Dermis blood vessel endothelial cell (primary cell): ENCODE results near the gene PPP2R2B. TPM values are rescaled to one million over a fixed set of nuclear protein-coding genes. Genes with fewer than 3 reads are reported as not detected.

Experiments
- DNase-seq: peaks from one replicate; pipeline ENCODE4 v3.0.0; 2010
- total RNA-seq: library from RNA; depleted of rRNA; stranded (reverse); fragments of >200 nt; gene quantifications from 2 replicates; pipeline ENCODE4 v1.2.3, GENCODE V29; 2014

Gene PPP2R2B
- total RNA-seq, 1 donor from 2014 or later = not detected

- DNase-seq = no peak
Measured at GRCh38 chr5:146884066-146884626, 5.6 kb upstream of the PPP2R2B start.

GRCh38 chr5:146883511-146883910 is 5.0 kb upstream of the PPP2R2B start:
- no peak for DNase-seq

DNA sequence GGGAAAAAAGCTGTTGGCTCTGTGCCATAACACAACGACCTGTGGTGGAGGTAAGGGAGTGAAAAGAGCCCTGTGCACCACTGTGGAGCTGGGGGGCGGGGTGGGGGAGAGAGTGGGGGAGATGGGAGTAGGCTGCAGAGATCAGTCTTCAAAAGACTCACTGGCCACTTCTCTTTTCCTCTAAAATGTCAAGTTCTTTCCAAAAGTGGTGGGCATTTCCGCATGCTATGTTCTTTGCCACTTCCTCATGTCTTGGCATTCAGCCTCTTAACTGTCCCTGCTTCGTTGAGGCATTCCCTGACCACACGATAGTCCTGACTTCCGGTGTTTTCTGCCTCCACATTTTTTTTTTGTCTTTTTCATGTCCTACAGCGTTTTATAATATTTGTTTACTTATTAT is 2.4 kb upstream of the PPP2R2B start:
- no peak for DNase-seq

DNA sequence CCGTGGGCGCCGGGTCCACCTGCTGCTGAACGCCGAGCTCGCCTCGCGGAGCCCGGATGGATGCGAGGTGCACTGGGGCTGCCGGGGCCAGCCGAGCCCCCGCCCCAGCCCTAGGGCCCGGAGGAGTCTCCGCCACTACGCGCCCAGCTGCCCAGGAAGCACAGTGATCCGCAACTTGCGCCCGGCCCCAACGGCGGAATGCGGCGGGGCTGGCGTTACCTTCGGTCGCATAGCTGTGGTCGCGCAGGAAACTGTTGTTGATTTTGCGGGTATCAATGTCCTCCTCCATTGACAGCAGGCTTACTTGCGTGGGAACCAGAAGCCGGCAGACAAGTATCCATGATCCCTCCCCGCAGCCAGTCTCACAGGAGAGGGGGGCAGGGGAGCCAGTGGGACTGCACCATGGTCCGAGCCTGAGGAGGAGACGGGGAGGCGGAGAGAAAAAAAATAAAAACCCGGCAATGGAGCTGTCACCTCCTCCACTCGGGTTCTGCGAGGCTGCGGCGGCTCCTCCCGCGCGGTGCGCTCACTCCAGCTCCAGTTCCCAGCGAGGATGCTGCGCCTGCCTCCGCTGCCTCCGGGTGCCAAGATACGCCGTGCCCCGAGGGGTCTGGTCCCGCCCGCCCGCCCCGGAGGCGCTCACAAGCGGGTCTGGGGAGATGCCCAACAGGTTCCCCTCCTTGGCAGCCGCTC is 628 bp downstream of the PPP2R2B start:
- DNase-seq = no peak

GRCh38 chr5:146877178-146877681 is 1.3 kb downstream of the PPP2R2B start:
- DNase-seq = no peak

GRCh38 chr5:146873186-146873917 is 5.2 kb downstream of the PPP2R2B start:
- DNase-seq = no peak

DNA sequence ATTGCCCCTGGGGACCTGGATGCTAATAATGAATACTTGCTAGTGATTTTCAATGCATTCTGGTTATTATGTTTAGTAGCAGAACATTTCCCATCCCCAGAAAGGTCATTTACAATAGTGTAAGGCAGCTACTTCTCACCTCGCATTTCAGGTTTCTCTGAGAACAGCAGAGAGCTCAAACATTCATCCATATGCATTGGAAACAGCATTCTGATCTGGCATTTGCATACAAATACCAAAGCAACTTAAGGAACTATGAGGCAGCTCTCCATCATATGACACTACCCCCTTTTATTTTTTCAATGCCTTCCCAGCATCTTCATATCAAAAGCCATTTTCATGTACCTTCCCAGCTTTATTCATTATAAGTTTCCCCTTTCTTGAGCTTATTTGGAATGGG is 6.4 kb downstream of the PPP2R2B start:
- DNase-seq = no peak

- DNase-seq = no peak
Measured at GRCh38 chr5:146867996-146868708, 10.4 kb downstream of the PPP2R2B start.

GRCh38 chr5:146866263-146866662 is 12.3 kb downstream of the PPP2R2B start:
- DNase-seq = no peak

GRCh38 chr5:146862641-146863040 is 15.9 kb downstream of the PPP2R2B start:
- no peak for DNase-seq

DNA sequence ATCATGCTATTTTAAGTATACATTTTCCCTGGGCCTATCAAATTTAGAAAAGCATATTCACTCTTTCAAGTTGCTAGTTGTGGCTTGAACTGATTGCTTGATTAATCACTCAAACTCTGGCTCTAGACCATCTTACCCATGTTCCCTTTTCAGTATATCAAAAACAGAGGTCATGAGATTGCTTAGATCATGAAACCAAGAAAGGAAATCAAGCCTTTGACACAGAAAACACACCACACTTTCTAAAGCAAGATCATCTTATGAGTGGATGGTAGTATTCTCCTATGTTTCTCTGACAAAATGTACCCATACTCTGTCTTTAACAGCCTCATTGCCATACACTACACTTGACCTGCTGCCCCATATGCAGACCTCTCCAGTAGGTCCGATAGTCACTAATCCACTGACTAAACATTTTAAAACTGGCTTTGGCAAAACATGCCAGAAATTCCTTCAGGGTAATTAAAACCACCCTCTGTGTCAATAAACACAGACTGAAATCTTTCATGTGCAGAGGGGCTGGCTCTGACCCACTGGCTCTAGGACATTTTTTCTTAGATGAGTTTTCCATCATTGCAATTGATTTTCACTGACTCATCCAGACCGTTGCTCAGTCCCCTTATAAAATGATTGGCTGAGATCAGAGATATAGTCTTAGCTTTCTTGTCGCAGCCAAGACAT is 18.2 kb downstream of the PPP2R2B start:
- DNase-seq = no peak

GRCh38 chr5:146852089-146852488 is 26.5 kb downstream of the PPP2R2B start:
- DNase-seq = no peak

DNA sequence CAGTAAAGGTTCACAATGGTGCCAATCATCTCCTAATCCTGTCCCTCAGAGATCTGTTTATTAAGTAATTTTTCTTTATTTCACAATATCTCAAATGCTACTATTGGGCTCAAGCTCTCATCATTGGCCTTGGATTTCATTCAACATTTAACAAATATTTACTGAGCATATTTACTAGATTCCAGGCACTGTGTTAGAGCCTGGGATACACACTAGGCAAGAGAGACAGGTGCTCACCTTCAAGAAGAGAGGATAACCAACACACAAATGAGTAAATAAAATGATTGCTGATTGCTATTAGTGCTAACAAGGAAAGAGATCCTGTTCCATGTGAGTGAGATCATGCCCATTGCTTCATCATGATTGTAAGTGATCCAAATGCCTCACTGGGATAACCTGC is 27.4 kb downstream of the PPP2R2B start:
- DNase-seq = no peak

DNA sequence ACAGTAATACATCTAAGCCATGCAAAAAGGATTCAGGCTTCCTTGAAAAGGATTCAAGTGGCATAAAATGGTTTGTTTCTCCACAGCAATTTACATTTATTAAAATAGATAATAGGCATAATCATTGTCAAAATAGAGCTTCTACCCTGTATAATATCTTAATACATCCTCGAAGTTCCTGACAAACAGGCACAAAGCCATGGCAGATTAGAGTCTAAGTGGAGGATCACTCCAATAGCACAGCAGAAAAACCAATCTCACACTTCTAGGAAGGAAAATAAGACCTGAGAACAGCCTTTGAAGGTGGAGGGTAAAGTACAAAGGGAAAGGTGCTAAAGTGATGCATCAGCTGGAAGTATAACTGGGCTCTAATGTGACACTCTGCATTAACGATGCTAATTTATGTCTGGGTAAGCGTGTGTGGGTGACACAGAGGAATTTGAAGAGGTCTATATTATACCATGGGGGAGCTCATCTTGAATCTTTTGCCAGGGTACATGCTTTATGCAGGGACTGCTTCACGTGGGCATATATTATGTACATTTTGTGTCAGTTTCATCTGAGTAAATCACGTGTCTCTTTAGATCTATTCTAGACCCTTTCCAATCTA is 28.8 kb downstream of the PPP2R2B start:
- no peak for DNase-seq

GRCh38 chr5:146848133-146848532 is 30.4 kb downstream of the PPP2R2B start:
- DNase-seq = no peak

GRCh38 chr5:146840016-146840415 is 38.5 kb downstream of the PPP2R2B start:
- DNase-seq = no peak

DNA sequence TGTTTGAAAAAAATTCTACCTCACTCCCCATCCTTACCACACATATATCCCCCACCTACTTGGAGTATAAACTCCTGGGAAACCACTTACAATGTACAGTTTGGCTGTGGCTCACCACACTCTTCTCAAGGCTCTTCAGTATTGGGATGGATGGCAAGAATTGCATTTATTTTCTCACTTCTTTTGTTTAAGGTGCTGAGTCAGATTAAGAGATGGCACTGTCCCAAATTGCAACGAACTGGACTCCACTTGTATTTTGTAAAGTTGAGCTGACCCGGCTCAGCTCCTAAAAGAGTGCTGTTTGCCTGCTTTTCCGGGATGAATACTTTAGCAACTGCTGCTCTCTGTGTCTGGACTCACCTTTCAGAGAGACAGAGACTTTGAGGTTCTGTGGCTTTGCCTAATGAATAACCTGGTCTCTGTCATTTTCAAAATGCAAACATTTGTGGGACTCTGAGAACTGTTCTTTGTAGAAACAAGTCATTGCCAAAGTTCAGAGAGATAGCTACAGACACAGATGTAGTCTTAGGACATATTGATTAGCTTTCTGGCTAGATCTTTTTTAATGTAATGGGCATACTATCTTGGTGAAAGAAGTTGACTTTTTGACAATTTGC is 42.2 kb downstream of the PPP2R2B start:
- DNase-seq = no peak

DNA sequence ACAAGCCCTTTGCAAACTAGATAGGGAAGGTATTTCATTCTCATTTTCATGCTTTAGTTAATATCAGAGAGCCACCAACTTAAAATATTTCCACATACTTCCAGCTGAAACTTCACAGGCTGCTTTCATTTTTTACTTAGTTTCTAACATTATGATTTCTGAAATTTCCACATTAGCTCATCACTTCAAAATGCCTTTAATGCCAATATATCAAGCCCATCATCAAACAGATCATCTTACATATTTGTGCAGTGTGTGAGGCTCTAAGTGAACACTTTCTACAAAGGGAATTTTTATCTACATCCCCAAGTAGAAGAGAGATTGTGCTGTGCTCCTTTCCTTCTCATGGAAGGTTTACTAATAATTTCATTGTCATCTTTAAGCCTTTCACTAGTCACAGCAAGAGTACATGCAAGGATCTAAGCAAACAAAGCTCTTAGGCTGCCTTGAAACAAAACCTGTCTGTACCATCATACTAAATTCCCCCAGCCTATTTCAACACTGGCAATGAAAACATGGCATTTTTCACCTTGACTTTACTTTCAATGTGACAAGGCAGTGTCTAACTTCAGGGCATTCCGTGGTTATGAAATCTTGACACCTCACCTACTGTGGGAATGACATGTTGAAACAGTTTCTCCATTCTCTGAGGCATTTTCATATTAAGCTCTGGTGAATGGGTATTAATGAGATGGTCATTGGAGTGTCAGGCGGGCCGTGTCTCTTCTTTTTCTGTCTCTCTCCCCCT is 45.4 kb downstream of the PPP2R2B start:
- no peak for DNase-seq

DNA sequence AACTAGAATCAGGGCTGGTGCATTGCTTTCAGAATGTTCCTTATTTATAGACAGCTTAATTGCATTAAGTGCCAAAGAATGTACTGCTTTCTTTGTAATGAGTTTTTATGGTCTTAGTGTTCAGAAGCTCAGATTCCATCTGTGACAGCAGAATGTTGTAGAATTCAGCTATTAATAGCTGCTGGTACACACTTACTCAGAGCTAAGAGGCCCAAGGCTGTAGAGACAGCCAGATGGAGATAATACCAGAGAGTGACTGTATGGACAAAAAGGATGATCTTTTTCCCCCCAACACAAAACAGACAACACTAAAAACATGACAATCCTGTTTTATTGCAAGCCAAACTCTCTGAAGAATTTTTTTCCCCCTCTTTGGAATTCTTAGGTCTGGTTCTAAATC is 50.2 kb downstream of the PPP2R2B start:
- DNase-seq = no peak

- DNase-seq = no peak
Measured at GRCh38 chr5:146827901-146828300, 50.7 kb downstream of the PPP2R2B start.

DNA sequence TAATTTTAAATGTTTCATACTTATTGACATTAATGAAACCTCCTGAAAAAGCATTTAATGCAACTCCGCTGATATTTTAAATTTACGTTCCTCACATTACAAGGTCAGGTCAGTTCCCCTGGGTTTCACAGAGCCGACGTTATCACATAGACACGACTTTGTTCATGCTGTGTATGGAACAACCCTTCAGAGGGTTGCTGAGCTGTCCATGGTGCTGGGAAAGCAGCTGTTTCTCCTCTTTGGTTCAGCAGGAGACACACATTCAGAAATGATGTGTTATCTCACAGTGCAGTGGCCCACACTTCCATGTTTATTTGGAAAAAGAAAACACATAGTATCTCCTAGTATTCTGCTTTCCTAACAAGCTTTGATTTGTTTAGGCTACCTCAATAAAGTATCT is 53.5 kb downstream of the PPP2R2B start:
- DNase-seq = peak; percentile 26
